NCI-H1092 treated with DMSO at 0.1 percent for 48 hours (cell line): ENCODE data around the gene CSRP1.
A peak's percentile ranks its signal among the peaks of the same experiment; 100 is the strongest.
"Not testable (repeated sequence)": the region's sequence is repeated elsewhere in the genome, so short reads cannot be mapped to it uniquely, and the experiment has no call there.

Source experiments
- DNase-seq: peaks from one replicate; lab custom pipeline; 2025; lab: John Stamatoyannopoulos, UW

CSRP1 gene

DNA sequence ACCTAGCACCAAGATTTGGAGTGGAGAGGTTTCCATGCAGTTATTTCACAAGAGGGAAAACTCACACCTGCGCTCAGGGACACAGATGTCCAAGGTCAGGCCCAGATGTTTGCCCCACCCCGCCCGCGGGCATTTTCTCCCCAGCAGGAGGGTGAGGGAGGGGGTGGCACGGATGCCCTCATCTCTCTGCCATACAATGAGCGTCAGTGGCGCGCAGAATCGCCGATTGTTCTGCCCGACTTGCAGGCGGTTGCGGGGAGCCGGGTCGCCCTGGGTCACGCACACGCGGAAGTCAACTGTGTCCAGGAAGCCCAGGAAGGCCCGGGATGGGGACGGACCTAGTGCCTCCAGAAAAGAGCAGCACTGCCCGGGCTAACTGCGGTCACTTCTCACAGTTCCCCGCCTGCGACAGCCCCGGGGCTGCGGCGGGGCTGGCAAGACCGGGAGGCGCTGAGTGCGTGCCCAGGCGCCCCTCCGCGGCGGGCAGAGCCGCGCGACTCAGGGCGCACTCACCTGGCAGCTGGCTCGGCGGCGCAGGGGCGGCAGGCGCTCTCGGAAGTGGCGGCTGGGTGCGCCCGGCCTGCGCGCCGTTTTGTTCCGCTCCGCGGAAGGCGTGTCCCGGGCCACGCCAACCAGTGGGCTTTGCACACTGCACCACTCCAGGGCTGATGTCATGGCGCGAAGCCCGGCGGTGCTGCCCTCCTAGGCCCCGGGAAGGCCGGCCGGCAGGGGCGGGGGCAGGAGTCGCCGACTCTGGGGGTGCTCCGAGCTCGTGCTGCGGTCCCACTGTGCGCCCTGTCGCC lies at the start of gene CSRP1:
TSS of gene CSRP1 (minus strand) at position 567 of the 803 bp plus-strand sequence. CDS start 10,820 bp downstream, outside the sequence.
- DNase-seq, result peak; percentile 76

DNA sequence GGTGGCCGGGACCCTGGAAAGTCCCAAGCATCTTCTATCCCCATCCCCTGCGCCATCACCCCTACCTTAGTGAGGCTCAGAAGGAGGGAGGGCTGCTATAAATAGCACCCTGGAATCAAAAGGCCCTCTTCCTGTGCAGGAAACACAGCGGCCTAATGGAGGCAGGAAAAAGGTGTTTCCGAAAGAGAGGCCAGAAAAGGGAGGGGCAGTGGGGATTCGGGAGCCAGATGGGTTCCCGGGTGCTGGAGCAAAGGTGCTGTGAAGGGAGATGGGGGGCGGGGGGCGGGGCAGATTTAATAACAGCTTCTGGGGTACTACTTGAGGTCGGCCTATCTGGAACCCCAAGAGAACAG lies 48.6 kb upstream of the CSRP1 start:
- DNase-seq, result no peak

DNA sequence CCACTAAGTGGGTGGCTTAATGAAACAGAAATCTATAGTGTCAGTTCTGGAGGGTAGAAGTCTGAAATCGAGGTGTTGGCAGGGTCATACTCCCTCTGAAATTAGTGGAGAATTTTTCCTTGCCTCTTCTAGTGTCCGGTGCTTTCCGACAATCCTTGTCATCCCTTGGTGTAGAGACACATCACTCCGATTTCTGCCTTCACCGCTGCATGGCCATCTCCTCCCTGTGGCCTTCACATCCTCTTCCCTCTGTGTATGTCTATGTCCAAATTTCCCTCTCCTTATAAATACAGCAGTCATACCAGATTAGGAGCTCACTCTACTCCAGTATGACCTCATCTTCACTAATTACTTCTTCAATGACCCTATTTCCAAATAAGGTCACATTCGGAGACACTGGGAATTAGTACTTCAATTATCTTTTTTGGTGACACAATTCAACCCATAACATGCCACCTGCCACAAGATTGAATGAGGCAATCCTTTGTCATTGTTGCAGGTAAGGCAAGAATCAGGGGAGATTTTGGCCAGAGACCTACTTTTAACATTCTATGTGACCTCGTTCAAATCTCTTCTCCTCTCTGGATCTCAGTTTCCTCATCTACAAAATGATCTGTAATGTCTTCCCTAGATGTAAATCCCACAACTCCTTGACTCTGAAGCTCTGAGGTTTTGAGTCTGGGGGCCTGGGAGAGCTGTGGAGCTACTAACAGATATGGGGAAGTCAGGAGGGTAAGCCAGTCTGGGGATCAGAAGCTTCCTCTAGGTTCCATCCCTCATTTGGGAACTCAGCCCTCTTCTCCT lies 48.1 kb upstream of the CSRP1 start:
- no peak for DNase-seq

DNA sequence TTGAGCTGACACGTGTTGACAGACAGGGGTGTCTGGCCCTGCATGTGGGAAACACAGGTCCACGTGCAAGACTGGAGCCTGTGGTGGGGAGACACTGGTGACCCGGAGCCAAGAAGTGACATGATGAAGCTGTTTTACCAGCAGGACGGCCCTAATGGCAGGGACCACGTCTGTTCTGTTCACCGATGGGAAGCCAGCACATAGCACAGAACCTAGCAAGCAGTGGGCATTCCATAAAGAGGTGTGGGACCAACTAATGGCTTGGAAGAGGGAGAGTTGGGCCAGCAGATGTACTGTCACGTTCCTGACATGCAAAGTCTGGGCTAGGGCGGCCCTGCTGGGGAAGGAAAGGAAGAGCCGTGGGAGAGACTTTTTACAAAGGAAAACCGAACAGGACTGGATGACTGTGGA lies 47.3 kb upstream of the CSRP1 start:
- no peak for DNase-seq

DNA sequence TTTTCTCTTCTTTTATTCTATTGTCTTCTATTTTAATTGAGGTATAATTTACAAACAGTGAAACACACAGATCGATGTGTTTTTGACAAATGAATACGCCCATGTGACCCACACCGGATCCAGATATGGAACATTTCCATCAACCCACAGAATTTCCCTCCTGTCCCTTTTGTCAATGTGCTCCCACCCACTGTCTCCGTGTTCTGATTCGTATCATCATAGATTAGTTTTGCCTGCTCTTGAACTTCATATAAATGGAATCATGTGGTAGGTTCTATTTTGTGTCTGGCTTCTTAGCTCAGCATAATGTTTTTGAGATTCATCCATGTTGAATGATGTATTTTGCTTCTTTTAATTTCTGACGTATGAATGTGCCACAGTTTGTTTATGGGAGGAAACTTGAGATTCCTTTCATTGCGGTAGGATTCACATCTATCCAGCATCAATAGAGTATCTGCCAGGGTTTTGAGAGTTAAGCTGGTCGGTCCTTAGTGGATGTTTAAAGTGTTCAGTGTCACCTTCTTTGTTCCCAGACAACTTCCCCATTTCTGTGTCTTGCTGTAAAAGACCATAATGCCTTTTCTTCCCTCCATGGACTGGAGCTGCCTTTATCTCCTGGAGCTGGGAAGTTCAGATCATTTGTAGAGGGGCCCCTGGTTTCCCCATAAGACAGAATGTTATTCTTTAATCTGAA lies 46.7 kb upstream of the CSRP1 start:
- DNase-seq, result no peak

DNA sequence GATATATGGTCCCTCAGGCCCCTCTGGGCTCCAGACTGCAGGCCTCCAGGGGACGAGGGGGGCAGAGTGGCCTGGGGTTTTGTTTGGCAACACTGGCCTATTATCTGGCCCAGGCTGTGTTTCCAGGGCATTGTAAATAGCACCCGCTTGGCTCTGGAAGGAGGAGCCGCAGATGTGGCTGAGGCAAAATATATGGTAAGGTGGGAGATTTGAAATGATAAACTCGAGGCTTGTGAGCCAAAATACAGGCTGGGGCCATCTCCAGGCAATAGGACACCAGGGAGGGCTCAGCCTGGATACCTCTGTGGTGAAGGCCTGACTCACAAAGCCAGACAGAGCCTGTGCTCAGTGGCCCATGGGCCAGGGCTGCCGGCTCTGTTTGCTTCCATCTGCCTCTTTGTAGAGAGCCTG lies 46.0 kb upstream of the CSRP1 start:
- DNase-seq, result no peak

DNA sequence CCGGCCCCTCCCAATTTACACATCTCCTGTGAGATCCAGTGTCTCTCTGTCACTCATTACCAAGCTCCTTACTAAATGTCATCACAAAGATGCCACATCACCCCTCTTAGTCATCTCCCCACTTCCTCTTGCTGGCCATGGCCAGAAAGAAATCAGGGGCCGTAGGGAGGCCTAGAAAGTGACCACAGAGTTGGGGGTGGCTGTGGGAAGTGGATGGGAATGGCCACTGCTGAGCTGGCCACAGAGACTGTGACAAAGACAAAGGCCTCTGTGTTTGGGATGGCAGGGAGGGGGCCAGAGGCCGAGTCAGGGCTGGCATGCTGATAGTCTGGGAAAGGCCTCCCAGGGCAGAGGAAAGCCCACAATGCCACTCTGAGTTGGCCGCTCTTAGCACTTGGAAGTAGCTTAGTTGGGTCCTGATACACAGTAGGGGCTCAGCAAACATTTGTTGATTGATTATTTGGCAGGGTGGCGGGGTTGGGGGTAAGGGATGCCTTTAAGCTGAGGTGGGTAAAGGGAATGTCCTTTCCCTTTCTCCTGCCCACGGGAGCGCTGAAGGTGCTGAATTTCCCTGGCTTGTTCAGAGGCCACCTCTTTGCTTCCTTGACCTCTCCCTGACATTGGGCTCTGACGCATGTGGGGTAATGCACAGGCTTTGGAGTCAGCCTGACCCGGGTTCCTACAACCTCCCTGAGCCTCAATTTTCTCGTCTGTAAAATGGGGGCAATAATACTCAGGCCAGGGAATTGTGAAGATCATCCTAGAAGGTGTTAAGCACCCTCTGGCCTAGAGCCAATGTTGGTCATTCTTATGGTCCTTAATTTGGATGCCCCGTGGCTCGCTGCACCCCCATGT lies 45.2 kb upstream of the CSRP1 start:
- DNase-seq, result no peak

DNA sequence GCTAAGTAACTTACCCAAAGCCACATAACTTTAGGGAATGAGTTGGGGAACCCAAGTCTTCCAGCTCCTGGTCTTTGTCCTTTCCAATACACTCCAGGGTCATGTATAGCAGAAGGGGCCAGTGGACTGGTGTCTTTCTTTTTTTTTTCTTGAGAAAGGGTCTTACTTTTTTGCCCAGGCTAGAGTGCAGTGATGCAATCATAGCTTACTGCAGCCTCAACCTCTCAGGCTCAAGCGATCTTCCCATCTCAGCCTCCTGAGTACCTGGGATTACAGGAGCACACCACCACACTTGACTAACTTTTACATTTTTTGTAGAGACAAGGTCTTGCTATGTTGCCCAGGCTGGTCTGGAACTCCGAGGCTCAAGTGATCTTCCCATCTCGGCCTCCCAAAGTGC lies 44.2 kb upstream of the CSRP1 start:
- DNase-seq, result no peak

DNA sequence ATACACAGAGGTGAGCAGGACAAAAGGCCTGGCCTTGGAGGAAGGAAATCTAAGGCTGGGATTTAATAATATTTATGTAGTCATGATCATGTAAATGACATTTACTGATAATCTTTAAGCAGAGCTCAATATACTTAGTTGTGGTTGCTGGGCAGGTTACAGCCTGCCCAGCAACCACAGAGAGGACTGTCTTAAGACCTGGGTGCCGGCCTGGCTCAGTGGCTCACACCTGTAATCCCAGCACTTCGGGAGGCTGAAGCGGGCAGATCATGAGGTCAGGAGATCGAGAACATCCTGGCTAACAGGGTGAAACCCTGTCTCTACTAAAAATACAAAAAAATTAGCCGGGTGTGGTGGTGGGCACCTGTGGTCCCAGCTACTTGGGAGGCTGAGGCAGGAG lies 42.6 kb upstream of the CSRP1 start:
- not testable (repeated sequence) for DNase-seq

DNA sequence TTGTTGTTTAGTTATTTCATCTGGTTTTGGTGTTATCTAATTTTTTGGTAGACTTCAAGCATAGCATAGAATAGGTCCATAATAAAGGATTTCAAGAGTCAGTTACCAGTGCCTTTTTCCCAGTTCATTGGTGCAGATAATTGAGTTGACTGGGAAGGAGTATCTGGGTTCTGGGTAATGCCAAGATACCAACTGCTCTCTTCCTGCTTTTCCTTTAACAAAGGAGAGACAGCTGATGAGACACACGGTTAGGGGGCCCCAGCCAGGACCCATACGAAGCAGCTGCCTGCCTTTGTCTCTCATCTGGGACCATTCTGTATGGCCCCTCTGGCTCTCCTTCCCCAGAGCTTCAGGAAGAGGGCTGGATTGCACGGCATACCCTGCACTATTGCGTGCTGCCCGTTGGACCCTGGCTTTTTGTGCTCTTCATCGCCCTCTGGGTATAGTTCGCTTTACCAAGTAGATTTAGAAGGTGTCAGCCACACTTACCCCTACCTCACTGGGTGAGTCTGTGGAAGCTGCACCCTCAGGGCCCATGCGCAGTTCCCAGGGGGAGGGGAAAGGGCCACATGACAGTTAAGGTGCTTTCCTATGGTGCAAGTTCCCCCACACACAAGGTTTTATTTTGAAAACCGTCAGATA lies 39.0 kb upstream of the CSRP1 start:
- peak; percentile 62 for DNase-seq

DNA sequence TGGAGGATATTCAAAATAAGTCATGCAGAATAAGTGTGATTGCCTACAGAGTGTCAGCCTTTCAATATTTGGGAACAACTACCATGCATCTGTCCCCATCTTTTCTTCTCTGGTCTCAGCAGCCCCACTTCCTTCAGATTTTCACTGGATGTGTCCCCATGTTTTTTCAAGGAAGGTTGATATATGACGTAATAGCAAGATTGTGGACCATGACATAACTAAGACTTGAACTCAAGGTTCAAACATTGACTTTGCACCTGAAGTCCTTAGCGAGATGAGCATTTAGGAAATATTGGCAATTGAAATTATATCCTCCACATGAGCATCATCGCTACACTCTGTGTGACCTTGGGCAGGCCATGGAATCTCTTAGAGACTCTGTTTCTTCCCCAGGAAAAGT lies 37.8 kb upstream of the CSRP1 start:
- no peak for DNase-seq

DNA sequence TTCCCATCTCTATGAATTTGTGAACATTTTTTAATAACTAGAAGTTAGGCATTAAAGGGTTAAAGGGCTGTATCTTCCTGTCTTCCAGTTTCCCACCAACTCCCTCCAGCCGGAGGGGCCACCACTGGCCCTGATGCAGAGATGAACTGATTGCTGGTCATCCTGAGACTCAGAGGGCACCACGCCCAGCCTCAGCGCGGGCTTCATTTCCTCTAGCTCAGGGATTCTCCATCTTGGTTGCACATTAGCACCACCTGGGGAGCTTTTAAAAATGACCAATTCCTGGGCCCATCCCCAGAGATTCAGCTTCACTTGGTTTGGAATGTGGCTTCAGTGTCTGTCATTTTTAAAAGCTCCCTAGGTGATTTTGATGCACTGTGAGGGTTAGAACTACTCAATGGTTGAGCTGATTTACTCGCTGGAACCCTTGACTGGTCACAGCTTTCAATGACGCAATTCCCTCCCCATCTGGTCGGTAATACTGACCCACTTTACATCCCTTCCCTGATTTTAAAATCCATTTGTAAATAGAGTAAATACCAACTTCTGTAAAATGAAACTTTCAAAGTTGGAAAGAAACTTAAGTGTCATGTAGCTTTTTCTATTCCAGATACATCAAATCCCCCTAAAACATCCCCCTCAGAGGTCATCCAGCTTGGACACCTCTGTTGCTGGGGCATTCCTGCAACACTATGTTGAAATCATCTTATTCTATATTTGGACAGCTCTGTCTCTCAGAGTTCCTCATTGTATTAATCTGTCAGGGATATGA lies 37.1 kb upstream of the CSRP1 start:
- no peak for DNase-seq

DNA sequence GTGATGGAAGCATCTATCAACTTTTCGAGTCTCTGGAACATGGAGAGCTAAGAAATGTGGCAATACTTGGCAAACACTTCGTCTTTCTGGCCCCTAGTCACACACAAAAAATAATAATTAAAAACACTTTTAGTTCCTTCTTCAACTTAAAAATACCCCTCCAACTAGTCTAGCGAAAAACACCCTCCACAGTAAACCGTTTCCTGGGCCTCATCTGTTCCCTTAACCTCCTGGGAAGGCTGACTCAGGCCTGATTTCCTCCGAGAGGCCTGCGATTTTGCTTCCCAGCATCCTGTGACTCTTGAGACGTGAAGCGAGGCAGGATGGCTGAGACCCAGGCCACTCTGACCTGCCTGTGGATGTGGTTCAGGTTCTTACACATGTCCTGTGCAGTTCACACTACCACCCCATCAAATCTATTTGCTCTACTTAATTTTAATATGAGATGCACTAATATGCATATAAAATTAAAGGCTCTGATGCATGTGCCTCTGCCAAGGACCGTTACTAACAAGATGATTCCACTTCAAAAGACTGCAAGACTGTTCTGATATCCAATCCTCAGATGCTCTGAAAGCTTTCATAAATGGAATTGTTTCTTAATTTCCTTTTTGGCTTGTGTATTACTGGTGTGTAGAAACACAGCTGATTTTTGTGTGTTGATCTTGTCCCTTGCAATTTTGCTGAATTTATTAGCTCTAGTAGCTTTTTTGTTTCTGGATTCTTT lies 35.5 kb upstream of the CSRP1 start:
- no peak for DNase-seq

DNA sequence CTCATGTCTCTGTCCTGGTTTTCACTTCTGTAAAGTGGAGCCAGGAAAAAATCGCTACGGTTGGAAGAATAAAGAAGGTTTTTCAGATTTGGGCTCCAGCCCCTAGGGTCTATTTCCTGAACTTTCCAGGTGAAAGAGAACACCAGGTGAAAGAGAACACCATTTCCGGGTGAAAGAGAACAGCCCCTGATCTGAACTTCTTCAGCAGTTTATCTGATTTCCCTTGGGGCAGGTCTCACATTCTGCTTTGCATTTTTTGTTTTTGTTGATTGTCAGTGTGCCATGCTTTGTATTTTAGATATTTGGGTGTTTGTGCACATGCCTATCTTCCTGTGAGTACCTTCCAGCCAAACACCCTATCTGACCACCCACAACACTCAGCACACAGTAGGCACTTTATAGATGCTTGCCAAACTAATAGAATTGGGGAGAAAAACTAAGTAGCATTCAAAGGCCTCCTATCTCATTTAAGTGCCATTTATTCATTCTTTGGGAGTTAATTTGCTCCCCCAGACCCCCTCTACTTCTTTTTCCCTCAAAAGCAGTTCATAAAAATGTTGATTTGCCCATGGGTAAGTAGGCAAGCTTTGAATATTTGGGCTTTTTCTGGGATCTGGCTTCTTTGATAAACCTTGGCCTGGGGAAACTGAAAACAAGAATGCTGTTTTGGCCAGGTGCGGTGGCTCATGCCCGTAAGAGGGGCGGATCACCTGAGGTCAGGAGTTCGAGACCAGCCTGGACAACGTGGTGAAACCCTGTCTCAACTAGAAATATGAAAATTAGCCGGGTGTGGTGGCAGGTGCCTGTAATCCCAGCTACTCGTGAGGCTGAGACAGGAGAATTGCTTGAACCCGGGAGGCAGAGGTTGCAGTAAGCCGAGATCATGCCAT lies 34.2 kb upstream of the CSRP1 start:
- no peak for DNase-seq

DNA sequence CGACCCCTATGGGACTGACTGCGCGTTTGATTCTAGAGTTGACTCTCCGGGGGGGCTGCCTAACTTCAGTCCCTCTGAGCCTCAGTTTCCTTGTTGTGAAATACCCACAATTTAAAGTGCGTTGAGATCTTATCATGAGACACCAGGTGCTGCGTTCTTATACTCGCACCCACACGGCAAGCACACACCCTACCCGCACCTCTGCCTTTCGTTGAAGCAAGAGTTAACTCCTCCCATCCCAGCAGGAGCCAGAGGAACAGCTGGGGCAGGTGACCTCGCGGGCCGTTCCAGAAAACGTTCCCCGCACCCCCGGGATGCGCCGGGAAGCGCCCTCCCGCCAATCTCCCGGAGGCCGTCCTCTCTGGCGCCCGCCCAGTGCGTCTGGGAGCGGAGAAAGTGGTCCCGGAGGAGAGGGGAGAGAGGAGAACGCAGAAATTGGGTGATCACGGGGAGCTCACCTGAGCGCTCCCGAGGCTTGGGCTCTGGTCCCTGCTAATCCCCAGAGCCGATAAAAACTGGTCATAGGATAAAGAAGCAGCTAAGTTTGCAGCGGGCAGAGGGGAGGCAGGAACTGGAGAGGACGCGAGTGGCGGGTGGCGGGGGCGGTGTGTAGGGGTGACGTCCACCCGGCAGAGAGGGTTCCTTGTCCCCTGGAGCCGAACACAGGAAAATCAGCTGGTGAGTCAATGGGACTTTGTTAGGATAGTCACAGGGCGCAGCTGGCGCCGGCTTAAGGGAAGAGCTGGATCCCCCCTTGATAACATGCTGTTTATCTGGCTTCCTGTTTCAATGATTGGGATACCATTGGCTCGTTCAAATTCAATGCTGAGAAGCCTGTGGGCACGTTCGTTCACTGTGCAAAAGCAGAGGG lies 32.9 kb upstream of the CSRP1 start:
- peak; percentile 60 for DNase-seq

DNA sequence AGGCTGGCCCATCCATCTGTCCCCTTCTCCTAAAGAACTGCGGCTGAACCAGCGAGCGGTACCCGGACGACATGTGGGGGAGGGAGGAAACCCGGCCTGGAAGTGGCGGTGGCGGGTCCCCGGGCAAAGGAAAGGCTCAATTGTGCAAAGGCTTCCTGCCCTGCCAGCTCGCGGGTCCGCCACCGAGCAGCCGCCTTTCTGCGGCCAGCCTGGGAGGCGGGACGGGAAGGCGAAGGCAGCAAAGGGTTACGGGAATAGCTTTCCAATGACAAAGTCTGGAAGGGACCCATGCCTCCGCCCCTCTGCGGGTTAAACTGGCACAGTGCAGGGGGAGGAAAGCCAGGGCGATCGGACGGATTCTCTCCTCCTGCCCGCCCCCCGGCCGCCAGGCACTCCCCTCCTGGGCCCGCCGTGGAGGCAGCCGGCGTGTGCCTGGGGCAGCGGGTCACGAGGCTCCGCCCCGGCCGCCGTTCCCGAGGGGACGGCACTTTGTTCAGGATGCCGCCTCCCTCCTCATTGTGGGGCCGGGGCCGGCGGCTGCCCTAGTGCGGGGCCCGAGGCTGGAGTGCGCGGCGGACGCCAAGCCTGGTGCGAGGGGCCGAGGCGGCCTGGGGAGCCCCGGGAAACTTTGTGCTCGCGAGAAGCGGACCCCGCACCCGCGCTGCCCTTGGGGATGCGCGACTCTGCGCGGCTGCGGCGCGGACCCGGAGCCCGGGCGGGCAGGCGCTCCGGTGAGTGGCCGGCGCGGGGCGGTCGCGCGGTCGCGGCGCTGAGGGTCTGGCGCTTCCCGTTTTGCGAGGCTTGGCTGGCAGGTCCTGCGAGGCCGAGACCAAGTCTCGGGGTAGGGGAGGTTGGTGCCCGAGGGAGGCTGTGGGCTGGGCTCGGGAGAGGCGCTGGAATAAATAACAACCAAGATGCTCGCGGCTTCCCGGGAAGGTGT lies 32.0 kb upstream of the CSRP1 start, which contains the start of gene NAV1:
TSS of gene NAV1 (plus strand) at position 516 of the 940 bp plus-strand sequence. CDS start 83,758 bp downstream, outside the sequence.
- peak; percentile 26 for DNase-seq
